Neural cell (in vitro differentiated cells): ENCODE data around the gene DCXR. TPM values are rescaled to one million over a fixed set of nuclear protein-coding genes. Genes with fewer than 3 reads are reported as not detected.

Source experiments
- H2AFZ ChIP-seq: fragments of 200-600, 300-800 bp; sonication (generic), shearing (Covaris generic); 2 replicates; pipeline ENCODE4 v1.6.0; 2014; ENCODE audit warnings: low read depth, mild to moderate bottlenecking, antibody characterized with exemption, low read length, moderate library complexity
- H3F3A ChIP-seq: fragments of 200-600 bp; shearing (Covaris generic); 2 replicates; pipeline ENCODE4 v1.6.1; 2016; ENCODE audit warnings: mild to moderate bottlenecking, moderate library complexity, mixed read lengths, antibody characterized with exemption, low read length; ENCODE audit not compliant: insufficient read depth, poor library complexity, severe bottlenecking
- H3K27ac ChIP-seq: fragments of 200-600, 300-800 bp; sonication (generic), shearing (Covaris generic); 2 replicates; pipeline ENCODE4 v1.5.1; 2014; ENCODE audit warnings: mild to moderate bottlenecking, low read length, moderate library complexity
- H3K27me3 ChIP-seq: fragments of 300-800, 200-600 bp; sonication (generic), shearing (Covaris generic); 2 replicates; pipeline ENCODE4 v1.6.0; 2014; ENCODE audit warnings: mild to moderate bottlenecking, low read depth, low read length, moderate library complexity; ENCODE audit not compliant: insufficient read depth
- H3K36me3 ChIP-seq: fragments of 300-800, 200-600 bp; sonication (generic), shearing (Covaris generic); 2 replicates; pipeline ENCODE4 v1.5.1; 2014; ENCODE audit warnings: mild to moderate bottlenecking, antibody characterized with exemption, low read length, moderate library complexity; ENCODE audit not compliant: insufficient read depth
- H3K4me2 ChIP-seq: fragments of 300-800, 200-600 bp; sonication (generic), shearing (Covaris generic); 2 replicates; pipeline ENCODE4 v1.6.0; 2014; ENCODE audit warnings: mild to moderate bottlenecking, low read length
- H3K4me3 ChIP-seq: fragments of 300-800, 200-600 bp; sonication (generic), shearing (Covaris generic); 2 replicates; pipeline ENCODE4 v1.5.1; 2014; ENCODE audit warnings: mild to moderate bottlenecking, low read length, moderate library complexity
- H3K79me2 ChIP-seq: fragments of 200-600 bp; shearing (Covaris generic); replicated peaks from 2 replicates; pipeline ENCODE4 v1.6.0; 2014; ENCODE audit warnings: mild to moderate bottlenecking, low read length, moderate library complexity; ENCODE audit not compliant: insufficient read depth
- H3K9ac ChIP-seq: fragments of 300-800, 200-600 bp; sonication (generic), shearing (Covaris generic); 2 replicates; pipeline ENCODE4 v1.6.1; 2016; ENCODE audit warnings: mild to moderate bottlenecking, low read length, mixed read lengths
- H3K9me2 ChIP-seq: fragments of 200-600 bp; shearing (Covaris generic); 2 replicates; pipeline ENCODE4 v1.6.1; 2016; ENCODE audit warnings: mild to moderate bottlenecking, low read length, mixed read lengths; ENCODE audit not compliant: insufficient read depth
- H3K9me3 ChIP-seq: fragments of 200-600, 300-800 bp; sonication (generic), shearing (Covaris generic); 2 replicates; pipeline ENCODE4 v1.6.1; 2016; ENCODE audit warnings: mild to moderate bottlenecking, mixed run types, low read length, moderate library complexity, mixed read lengths
- H4K20me1 ChIP-seq: fragments of 200-600 bp; shearing (Covaris generic); 2 replicates; pipeline ENCODE4 v1.6.1; 2016; ENCODE audit warnings: mild to moderate bottlenecking, mixed run types; ENCODE audit not compliant: insufficient read depth
- CTCF ChIP-seq: fragments of 450-650 bp; IDR thresholded peaks from 2 replicates; pipeline ENCODE4 v1.5.1; 2014; ENCODE audit warnings: antibody characterized with exemption, mild to moderate bottlenecking, moderate library complexity; ENCODE audit not compliant: poor library complexity, severe bottlenecking
- EP300 ChIP-seq: fragments of 450-650 bp; conservative IDR thresholded peaks from 2 replicates; pipeline ENCODE4 v1.6.1; 2014; ENCODE audit warnings: antibody characterized with exemption, mild to moderate bottlenecking, moderate library complexity; ENCODE audit not compliant: poor library complexity, severe bottlenecking
- EZH2 ChIP-seq: fragments of 200-600, 300-800 bp; shearing (Covaris generic), sonication (generic); IDR thresholded peaks from 2 replicates; pipeline ENCODE4 v1.6.1; 2014; ENCODE audit warnings: antibody characterized with exemption, low read length, borderline replicate concordance, mild to moderate bottlenecking; ENCODE audit not compliant: insufficient read depth, poor library complexity, severe bottlenecking
- MXI1 ChIP-seq: fragments of 450-650 bp; conservative IDR thresholded peaks from 2 replicates; pipeline ENCODE4 v1.6.1; 2014; ENCODE audit warnings: antibody characterized with exemption, mild to moderate bottlenecking; ENCODE audit not compliant: poor library complexity, severe bottlenecking
- POLR2AphosphoS5 ChIP-seq: IDR thresholded peaks from 2 replicates; pipeline ENCODE4 v1.6.1; 2012
- RAD21 ChIP-seq: fragments of 450-650 bp; conservative IDR thresholded peaks from 2 replicates; pipeline ENCODE4 v1.6.1; 2014; ENCODE audit warnings: antibody characterized with exemption, mild to moderate bottlenecking, moderate library complexity
- SMC3 ChIP-seq: fragments of 450-650 bp; conservative IDR thresholded peaks from 2 replicates; pipeline ENCODE4 v1.6.1; 2014; ENCODE audit warnings: antibody characterized with exemption, mild to moderate bottlenecking, moderate library complexity; ENCODE audit not compliant: poor library complexity
- TAF1 ChIP-seq: IDR thresholded peaks from 2 replicates; pipeline ENCODE4 v1.6.1; 2012; ENCODE audit warnings: low read depth
- polyA plus RNA-seq: library from polyadenylated mRNA; depleted of rRNA; stranded (reverse); fragments of >200 nt; gene quantifications from 2 replicates; pipeline ENCODE4 v1.2.3, GENCODE V29; 2014
- TF ChIP-seq, protein P1 (sequence below): IDR thresholded peaks from 2 replicates; pipeline ENCODE4 v1.6.1; 2012; ENCODE audit warnings: borderline replicate concordance

Gene DCXR
- polyA plus RNA-seq, 1 donor from 2014 or later = 129 TPM

DNA sequence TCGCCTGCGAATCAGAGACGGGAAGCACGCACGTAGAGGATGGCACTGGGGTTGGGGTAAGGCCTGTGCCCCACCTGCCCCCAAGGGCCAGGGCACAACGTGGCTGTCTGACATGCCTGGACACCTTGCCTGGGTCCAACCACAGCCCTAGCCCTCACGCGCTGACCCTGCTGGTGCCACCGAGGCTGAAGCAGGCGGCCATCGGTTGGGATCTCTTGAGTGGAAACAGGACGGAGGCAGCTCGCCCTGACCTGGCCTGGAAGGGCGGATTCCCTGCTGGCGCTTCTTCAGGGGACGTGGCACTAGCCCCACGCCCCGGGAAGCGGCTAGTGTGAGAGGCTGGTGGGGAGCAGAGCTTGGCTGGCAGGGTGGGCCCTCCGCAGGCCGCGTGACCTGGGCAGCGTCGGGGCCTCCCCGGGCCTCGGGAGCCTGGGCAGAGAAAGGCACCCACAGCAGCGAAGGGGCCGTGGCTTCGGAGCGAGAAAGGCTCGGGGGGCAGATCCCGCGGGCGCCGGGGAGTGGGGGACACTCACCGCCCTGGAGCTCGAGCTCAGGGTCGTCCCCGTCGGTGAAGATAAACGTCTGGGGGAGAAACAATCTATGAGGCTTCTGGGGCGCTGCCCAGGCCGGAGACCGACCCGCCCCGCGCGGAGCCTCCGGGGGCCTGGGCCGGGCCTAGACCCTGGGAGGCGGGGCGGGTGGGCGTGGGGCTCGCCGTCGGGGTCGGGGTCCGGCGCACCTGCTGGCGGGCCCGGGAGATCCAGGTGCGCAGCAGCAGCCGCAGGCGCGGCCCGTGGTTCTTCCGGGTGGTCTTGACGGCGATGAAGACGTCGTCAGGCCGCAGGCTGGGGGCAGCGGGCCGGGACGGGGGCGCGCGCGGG lies 13.5 kb upstream of the DCXR start:
- Histone ChIP-seq H3K4me3 (peak overlapping the region; percentile 84), H3K36me3 (no peaks in the 10 kb centered on the region), H2AFZ (no peak overlapping the region), H3K9ac (peak overlapping the region; percentile 75), H3K9me3 (no peaks in the 10 kb centered on the region), H3K9me2 (no peaks in the 10 kb centered on the region), H3K79me2 (peaks cover 10% of the 10 kb centered on the region), H4K20me1 (no peaks in the 10 kb centered on the region), H3K27ac (no peak overlapping the region), H3F3A (no peaks in the 10 kb centered on the region), H3K4me2 (peak overlapping the region; percentile 48), H3K27me3 (no peaks in the 10 kb centered on the region)
- TF ChIP-seq MXI1 (no peak), POLR2AphosphoS5 (no peak), EZH2 (no peak), RAD21 (no peak), EP300 (no peak), TAF1 (no peak), CTCF (no peak), SMC3 (no peak)
- TF ChIP-seq, protein P1, sequence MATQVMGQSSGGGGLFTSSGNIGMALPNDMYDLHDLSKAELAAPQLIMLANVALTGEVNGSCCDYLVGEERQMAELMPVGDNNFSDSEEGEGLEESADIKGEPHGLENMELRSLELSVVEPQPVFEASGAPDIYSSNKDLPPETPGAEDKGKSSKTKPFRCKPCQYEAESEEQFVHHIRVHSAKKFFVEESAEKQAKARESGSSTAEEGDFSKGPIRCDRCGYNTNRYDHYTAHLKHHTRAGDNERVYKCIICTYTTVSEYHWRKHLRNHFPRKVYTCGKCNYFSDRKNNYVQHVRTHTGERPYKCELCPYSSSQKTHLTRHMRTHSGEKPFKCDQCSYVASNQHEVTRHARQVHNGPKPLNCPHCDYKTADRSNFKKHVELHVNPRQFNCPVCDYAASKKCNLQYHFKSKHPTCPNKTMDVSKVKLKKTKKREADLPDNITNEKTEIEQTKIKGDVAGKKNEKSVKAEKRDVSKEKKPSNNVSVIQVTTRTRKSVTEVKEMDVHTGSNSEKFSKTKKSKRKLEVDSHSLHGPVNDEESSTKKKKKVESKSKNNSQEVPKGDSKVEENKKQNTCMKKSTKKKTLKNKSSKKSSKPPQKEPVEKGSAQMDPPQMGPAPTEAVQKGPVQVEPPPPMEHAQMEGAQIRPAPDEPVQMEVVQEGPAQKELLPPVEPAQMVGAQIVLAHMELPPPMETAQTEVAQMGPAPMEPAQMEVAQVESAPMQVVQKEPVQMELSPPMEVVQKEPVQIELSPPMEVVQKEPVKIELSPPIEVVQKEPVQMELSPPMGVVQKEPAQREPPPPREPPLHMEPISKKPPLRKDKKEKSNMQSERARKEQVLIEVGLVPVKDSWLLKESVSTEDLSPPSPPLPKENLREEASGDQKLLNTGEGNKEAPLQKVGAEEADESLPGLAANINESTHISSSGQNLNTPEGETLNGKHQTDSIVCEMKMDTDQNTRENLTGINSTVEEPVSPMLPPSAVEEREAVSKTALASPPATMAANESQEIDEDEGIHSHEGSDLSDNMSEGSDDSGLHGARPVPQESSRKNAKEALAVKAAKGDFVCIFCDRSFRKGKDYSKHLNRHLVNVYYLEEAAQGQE = no peak

GRCh38 chr17:82050152-82050760 lies 12.8 kb upstream of the DCXR start:
- no peak overlapping the region for H2AFZ ChIP-seq
- no peaks in the 10 kb centered on the region for H3K27me3 ChIP-seq
- no peaks in the 10 kb centered on the region for H3K9me3 ChIP-seq
- no peak overlapping the region for H3K27ac ChIP-seq
- peaks cover 10% of the 10 kb centered on the region for H3K79me2 ChIP-seq
- H3K9me2 ChIP-seq = no peaks in the 10 kb centered on the region
- H3K4me3 ChIP-seq = peak overlapping the region; percentile 84
- TF ChIP-seq, protein P1 = no peak
- TF ChIP-seq MXI1 = no peak
- TF ChIP-seq SMC3 = no peak
- TF ChIP-seq POLR2AphosphoS5 = no peak
- TF ChIP-seq RAD21 = no peak
- TF ChIP-seq TAF1 = no peak
- no peak for TF ChIP-seq CTCF
- no peak for TF ChIP-seq EP300
- no peak for TF ChIP-seq EZH2
- no peaks in the 10 kb centered on the region for H3F3A ChIP-seq
- no peaks in the 10 kb centered on the region for H3K36me3 ChIP-seq
- no peaks in the 10 kb centered on the region for H4K20me1 ChIP-seq
- H3K4me2 ChIP-seq = no peak overlapping the region
- peak overlapping the region; percentile 75 for H3K9ac ChIP-seq
